SK-N-SH treated with all-trans-retinoic acid at 6 μM for 48 hours (cell line): ENCODE results near the gene IL2RG.

ENCODE experiments used
- ATAC-seq: fragments of 200-7000 bp; cut with Tn5 transposase; 3 replicates; pipeline ENCODE4 v1.9.1; 2020; ENCODE audit warnings: mild to moderate bottlenecking, moderate library complexity
- ARNTL ChIP-seq: fragments of 450-650 bp; formaldehyde crosslinking; IDR thresholded peaks from 2 replicates; pipeline ENCODE4 v1.5.0; 2020; ENCODE audit warnings: low read depth, mild to moderate bottlenecking, moderate library complexity, borderline replicate concordance
- BACH2 ChIP-seq: fragments of 250-450 bp; sonication (Bioruptor Pico); IDR thresholded peaks from 2 replicates; pipeline ENCODE4 v1.9.0; 2021; ENCODE audit warnings: mild to moderate bottlenecking, borderline replicate concordance
- CSDC2 ChIP-seq: fragments of 250-450 bp; sonication (Bioruptor Pico); IDR thresholded peaks from 2 replicates; pipeline ENCODE4 v1.5.0; 2020; ENCODE audit warnings: mild to moderate bottlenecking, moderate library complexity
- ESRRG ChIP-seq: fragments of 250-450 bp; sonication (Bioruptor Pico); IDR thresholded peaks from 2 replicates; pipeline ENCODE4 v1.6.1; 2021; ENCODE audit warnings: mild to moderate bottlenecking
- GLIS3 ChIP-seq: fragments of 250-450 bp; sonication (Bioruptor Pico); IDR thresholded peaks from 2 replicates; pipeline ENCODE4 v1.5.0; 2020; ENCODE audit warnings: mild to moderate bottlenecking, moderate library complexity
- ISL1 ChIP-seq: fragments of 250-450 bp; sonication (Bioruptor Pico); IDR thresholded peaks from 2 replicates; pipeline ENCODE4 v2.1.2; 2022; ENCODE audit warnings: mild to moderate bottlenecking, moderate library complexity
- OSR1 ChIP-seq: fragments of 250-450 bp; sonication (Bioruptor Pico); IDR thresholded peaks from 2 replicates; pipeline ENCODE4 v1.8.0; 2022; ENCODE audit warnings: moderate library complexity, mild to moderate bottlenecking, inconsistent platforms
- PPARA ChIP-seq: fragments of 250-450 bp; sonication (Bioruptor Pico); IDR thresholded peaks from 2 replicates; pipeline ENCODE4 v1.5.0; 2020; ENCODE audit warnings: mild to moderate bottlenecking, borderline replicate concordance
- RARB ChIP-seq: fragments of 250-450 bp; sonication (Bioruptor Pico); IDR thresholded peaks from 2 replicates; pipeline ENCODE4 v1.8.0; 2021; ENCODE audit warnings: mild to moderate bottlenecking, moderate library complexity
- SNAI2 ChIP-seq: fragments of 250-450 bp; sonication (Bioruptor Pico); IDR thresholded peaks from 2 replicates; pipeline ENCODE4 v1.5.0; 2020; ENCODE audit warnings: mild to moderate bottlenecking, moderate library complexity
- TCF4 ChIP-seq: fragments of 250-450 bp; sonication (Bioruptor Pico); IDR thresholded peaks from 2 replicates; pipeline ENCODE4 v1.8.0; 2021; ENCODE audit warnings: mild to moderate bottlenecking, moderate library complexity, borderline replicate concordance
- TOX ChIP-seq: fragments of 250-450 bp; sonication (Bioruptor Pico); IDR thresholded peaks from 2 replicates; pipeline ENCODE4 v1.8.0; 2021; ENCODE audit warnings: mild to moderate bottlenecking, moderate library complexity, borderline replicate concordance
- ZC3H10 ChIP-seq: fragments of 250-450 bp; sonication (Bioruptor Pico); IDR thresholded peaks from 2 replicates; pipeline ENCODE4 v1.5.1; 2021; ENCODE audit warnings: mild to moderate bottlenecking, moderate library complexity
- ZFP3 ChIP-seq: fragments of 250-450 bp; sonication (Bioruptor Pico); IDR thresholded peaks from 2 replicates; pipeline ENCODE4 v1.5.0; 2020; ENCODE audit warnings: mild to moderate bottlenecking, moderate library complexity
- ZFP30 ChIP-seq: fragments of 450-650 bp; formaldehyde crosslinking; IDR thresholded peaks from 2 replicates; pipeline ENCODE4 v1.5.0; 2022; ENCODE audit warnings: mild to moderate bottlenecking, moderate library complexity
- ZNF565 ChIP-seq: fragments of 450-650 bp; formaldehyde crosslinking; conservative IDR thresholded peaks from 2 replicates; pipeline ENCODE4 v1.5.0; 2020; ENCODE audit warnings: low read depth, mild to moderate bottlenecking, moderate library complexity
- ZNF70 ChIP-seq: fragments of 450-650 bp; formaldehyde crosslinking; IDR thresholded peaks from 2 replicates; pipeline ENCODE4 v1.5.0; 2020; ENCODE audit warnings: mild to moderate bottlenecking, moderate library complexity
- ZNF8 ChIP-seq: fragments of 450-650 bp; formaldehyde crosslinking; IDR thresholded peaks from 2 replicates; pipeline ENCODE4 v1.5.0; 2020; ENCODE audit warnings: mild to moderate bottlenecking, moderate library complexity
- TF ChIP-seq, protein P1 (sequence below): fragments of 250-450 bp; sonication (Bioruptor Pico); IDR thresholded peaks from 2 replicates; pipeline ENCODE4 v1.5.1; 2021; ENCODE audit warnings: mild to moderate bottlenecking, moderate library complexity
- TF ChIP-seq, protein P2 (sequence below): fragments of 250-450 bp; sonication (Bioruptor Pico); IDR thresholded peaks from 2 replicates; pipeline ENCODE4 v1.5.0; 2020; ENCODE audit warnings: mild to moderate bottlenecking, moderate library complexity
- TF ChIP-seq, protein P3 (sequence below): fragments of 250-450 bp; sonication (Bioruptor Pico); IDR thresholded peaks from 2 replicates; pipeline ENCODE4 v1.5.1; 2020; ENCODE audit warnings: low read depth, mild to moderate bottlenecking, moderate library complexity
- TF ChIP-seq, protein P4 (sequence below): fragments of 250-450 bp; sonication (Bioruptor Pico); IDR thresholded peaks from 2 replicates; pipeline ENCODE4 v1.8.0; 2021; ENCODE audit warnings: low read depth, mild to moderate bottlenecking, moderate library complexity, borderline replicate concordance

IL2RG gene

DNA sequence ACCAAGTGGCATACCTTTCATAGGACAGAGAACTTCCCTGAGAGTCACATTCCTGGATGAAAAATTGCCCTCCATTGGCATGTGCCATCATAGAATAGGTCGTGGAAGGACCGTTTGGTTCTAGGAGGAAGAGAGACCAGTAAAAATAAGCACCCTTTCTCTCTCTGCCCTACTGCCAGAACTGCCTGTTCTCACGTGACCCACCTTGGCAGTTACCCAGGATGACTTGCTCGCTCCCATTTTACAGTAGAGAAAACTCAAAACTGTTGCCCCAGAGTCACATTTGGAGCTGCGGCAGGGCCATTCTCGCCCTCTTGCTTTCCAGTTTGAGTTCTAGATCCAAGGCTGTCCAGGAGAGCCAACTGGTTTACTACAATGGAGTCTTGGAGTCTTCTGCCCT lies 32.1 kb upstream of the IL2RG start:
- no peak for ATAC-seq
- no peak for TF ChIP-seq RARB (CRISPR knock-in tag)
- TF ChIP-seq, protein P1, sequence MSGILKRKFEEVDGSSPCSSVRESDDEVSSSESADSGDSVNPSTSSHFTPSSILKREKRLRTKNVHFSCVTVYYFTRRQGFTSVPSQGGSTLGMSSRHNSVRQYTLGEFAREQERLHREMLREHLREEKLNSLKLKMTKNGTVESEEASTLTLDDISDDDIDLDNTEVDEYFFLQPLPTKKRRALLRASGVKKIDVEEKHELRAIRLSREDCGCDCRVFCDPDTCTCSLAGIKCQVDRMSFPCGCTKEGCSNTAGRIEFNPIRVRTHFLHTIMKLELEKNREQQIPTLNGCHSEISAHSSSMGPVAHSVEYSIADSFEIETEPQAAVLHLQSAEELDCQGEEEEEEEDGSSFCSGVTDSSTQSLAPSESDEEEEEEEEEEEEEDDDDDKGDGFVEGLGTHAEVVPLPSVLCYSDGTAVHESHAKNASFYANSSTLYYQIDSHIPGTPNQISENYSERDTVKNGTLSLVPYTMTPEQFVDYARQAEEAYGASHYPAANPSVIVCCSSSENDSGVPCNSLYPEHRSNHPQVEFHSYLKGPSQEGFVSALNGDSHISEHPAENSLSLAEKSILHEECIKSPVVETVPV (CRISPR knock-in tag), result no peak
- TF ChIP-seq PPARA, result no peak
- no peak for TF ChIP-seq ZC3H10 (CRISPR knock-in tag)
- TF ChIP-seq ARNTL (CRISPR knock-in tag), result no peak
- no peak for TF ChIP-seq ISL1
- TF ChIP-seq ZFP30 (CRISPR knock-in tag), result no peak
- no peak for TF ChIP-seq ZFP3 (CRISPR knock-in tag)
- TF ChIP-seq ZNF8 (CRISPR knock-in tag), result no peak
- TF ChIP-seq SNAI2, result no peak

DNA sequence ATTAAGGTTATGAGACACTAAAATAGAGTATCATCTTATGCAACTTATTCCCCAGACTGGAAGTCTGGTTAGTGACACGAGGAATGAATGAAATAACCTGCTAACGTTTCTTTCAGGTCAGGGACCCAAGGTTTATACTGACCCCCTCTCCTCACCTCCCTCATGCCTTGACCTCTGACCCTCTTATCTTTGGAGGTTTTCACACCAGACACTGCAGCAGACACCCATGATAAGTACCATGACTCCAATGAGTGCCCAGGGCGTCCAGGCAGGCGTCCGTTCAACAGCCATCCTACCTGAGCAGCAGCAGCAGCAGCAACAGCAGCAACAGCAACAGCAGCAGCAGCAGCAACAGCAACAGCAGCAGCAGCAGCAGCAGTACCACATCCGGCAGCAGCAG lies 29.1 kb upstream of the IL2RG start:
- TF ChIP-seq, protein P2, sequence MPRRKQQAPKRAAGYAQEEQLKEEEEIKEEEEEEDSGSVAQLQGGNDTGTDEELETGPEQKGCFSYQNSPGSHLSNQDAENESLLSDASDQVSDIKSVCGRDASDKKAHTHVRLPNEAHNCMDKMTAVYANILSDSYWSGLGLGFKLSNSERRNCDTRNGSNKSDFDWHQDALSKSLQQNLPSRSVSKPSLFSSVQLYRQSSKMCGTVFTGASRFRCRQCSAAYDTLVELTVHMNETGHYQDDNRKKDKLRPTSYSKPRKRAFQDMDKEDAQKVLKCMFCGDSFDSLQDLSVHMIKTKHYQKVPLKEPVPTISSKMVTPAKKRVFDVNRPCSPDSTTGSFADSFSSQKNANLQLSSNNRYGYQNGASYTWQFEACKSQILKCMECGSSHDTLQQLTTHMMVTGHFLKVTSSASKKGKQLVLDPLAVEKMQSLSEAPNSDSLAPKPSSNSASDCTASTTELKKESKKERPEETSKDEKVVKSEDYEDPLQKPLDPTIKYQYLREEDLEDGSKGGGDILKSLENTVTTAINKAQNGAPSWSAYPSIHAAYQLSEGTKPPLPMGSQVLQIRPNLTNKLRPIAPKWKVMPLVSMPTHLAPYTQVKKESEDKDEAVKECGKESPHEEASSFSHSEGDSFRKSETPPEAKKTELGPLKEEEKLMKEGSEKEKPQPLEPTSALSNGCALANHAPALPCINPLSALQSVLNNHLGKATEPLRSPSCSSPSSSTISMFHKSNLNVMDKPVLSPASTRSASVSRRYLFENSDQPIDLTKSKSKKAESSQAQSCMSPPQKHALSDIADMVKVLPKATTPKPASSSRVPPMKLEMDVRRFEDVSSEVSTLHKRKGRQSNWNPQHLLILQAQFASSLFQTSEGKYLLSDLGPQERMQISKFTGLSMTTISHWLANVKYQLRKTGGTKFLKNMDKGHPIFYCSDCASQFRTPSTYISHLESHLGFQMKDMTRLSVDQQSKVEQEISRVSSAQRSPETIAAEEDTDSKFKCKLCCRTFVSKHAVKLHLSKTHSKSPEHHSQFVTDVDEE (CRISPR knock-in tag), result no peak
- no peak for TF ChIP-seq ARNTL (CRISPR knock-in tag)
- TF ChIP-seq, protein P3, sequence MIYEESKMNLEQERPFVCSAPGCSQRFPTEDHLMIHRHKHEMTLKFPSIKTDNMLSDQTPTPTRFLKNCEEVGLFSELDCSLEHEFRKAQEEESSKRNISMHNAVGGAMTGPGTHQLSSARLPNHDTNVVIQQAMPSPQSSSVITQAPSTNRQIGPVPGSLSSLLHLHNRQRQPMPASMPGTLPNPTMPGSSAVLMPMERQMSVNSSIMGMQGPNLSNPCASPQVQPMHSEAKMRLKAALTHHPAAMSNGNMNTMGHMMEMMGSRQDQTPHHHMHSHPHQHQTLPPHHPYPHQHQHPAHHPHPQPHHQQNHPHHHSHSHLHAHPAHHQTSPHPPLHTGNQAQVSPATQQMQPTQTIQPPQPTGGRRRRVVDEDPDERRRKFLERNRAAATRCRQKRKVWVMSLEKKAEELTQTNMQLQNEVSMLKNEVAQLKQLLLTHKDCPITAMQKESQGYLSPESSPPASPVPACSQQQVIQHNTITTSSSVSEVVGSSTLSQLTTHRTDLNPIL (CRISPR knock-in tag), result no peak
- TF ChIP-seq OSR1 (CRISPR knock-in tag), result no peak
- no peak for TF ChIP-seq ZNF70 (CRISPR knock-in tag)
- no peak for TF ChIP-seq CSDC2 (CRISPR knock-in tag)
- no peak for TF ChIP-seq TOX
- no peak for TF ChIP-seq ZFP3 (CRISPR knock-in tag)
- no peak for TF ChIP-seq PPARA
- TF ChIP-seq SNAI2, result no peak
- TF ChIP-seq ISL1, result no peak
- TF ChIP-seq ESRRG (CRISPR knock-in tag), result no peak
- no peak for TF ChIP-seq GLIS3 (CRISPR knock-in tag)
- TF ChIP-seq BACH2 (CRISPR knock-in tag), result no peak
- TF ChIP-seq, all 23 proteins: peak for 0

DNA sequence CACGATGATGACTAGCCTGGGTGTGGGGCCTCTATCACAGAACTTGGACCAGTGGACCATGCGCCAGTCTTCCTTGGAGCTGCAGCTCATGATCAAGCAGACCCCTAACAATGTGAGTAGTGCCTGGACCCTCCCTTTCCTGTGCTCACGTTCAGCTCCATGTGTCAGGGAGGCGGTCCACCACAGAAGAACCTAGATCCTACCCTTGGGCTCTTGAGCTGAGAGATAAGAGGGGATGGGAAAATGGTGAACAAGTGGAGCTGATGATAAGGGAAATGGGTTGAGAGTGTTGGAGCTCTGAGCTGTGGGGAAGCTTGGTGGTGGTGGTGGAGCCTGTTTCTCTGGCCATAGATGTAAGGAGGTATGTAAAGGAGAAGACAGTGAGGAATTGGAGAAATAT lies 20.1 kb upstream of the IL2RG start:
- no peak for TF ChIP-seq ZC3H10 (CRISPR knock-in tag)
- no peak for TF ChIP-seq ZNF8 (CRISPR knock-in tag)
- TF ChIP-seq ZFP3 (CRISPR knock-in tag), result no peak
- no peak for TF ChIP-seq ZNF70 (CRISPR knock-in tag)
- no peak for TF ChIP-seq BACH2 (CRISPR knock-in tag)
- TF ChIP-seq, protein P4, sequence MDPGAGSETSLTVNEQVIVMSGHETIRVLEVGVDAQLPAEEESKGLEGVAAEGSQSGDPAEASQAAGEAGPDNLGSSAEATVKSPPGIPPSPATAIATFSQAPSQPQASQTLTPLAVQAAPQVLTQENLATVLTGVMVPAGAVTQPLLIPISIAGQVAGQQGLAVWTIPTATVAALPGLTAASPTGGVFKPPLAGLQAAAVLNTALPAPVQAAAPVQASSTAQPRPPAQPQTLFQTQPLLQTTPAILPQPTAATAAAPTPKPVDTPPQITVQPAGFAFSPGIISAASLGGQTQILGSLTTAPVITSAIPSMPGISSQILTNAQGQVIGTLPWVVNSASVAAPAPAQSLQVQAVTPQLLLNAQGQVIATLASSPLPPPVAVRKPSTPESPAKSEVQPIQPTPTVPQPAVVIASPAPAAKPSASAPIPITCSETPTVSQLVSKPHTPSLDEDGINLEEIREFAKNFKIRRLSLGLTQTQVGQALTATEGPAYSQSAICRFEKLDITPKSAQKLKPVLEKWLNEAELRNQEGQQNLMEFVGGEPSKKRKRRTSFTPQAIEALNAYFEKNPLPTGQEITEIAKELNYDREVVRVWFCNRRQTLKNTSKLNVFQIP, result no peak
- no peak for TF ChIP-seq ZNF565 (CRISPR knock-in tag)
- no peak for TF ChIP-seq RARB (CRISPR knock-in tag)
- no peak for TF ChIP-seq OSR1 (CRISPR knock-in tag)
- no peak for TF ChIP-seq ISL1
- TF ChIP-seq GLIS3 (CRISPR knock-in tag), result no peak
- no peak for TF ChIP-seq SNAI2
- no peak for TF ChIP-seq TCF4 (CRISPR knock-in tag)
- no peak for TF ChIP-seq CSDC2 (CRISPR knock-in tag)
- TF ChIP-seq, protein P3 (CRISPR knock-in tag), result no peak
- TF ChIP-seq, all 23 proteins: peak for 0
- ATAC-seq, result no peak

More for the DNA sequence above, 29.1 kb upstream of the IL2RG start:
- ATAC-seq, result no peak
